Measurements from ENCODE around the gene OTOR. TPM values are rescaled to one million over a fixed set of nuclear protein-coding genes. Genes with fewer than 3 reads are reported as not detected.

OTOR gene
- total and polyA plus RNA-seq, 11 donors: not detected

DNA sequence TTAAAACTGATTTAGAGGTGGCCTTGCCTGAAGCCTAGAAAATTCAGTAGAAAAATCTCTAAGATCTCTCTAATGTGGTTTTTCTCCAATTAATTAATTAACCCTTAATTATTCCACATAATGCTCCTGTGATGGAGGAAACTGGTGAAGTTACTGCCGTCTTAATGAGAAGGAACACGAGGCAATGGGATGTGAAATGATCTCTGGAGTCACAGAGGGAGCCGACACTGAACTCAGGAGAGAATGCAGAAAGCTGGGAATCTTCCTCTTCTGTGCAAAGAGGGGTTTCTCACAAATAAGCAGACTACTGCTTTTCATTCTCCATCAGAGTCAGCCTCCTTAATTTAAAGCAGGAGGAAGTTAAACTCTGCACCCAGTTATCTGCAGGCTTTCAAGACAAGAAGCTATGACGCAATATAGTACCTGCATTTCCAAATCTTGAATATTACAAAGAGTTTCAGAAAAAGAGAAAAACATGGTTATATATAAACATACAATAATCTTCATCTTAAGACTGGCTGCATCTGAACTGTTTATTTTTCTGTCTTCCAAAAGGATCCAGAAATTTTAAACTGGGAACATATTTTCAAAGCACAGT is 36.4 kb upstream of the OTOR start:
- WGBS, 4 donors: 76 to 85% (median 80%) methylated on average over 4 of the region's 4 CpGs
- H3K36me3 ChIP-seq: no peaks in the 10 kb centered on the region
- no peak overlapping the region for H3K4me3 ChIP-seq
- ATAC-seq (no peak), DNase-seq (no peak)
- no peak for TF ChIP-seq CTCF (IDR thresholded peaks at IDR 0.05)
- TF ChIP-seq POLR2A (IDR thresholded peaks at IDR 0.05): no peak
- H3K27ac ChIP-seq: no peak overlapping the region
- intact Hi-C loops (cut with DNase I): loop anchor here in 1 of 10 donors (10.0 kb wide), 1 partner anchor 197 kb away; no protein-coding TSS in a partner anchor
- H3K9me3 ChIP-seq: no peaks in the 10 kb centered on the region
- peaks cover 0 to 11% (median 0%) of the 10 kb centered on the region in 12 donors for H3K4me1 ChIP-seq
- peaks cover 0 to 5% (median 0%) of the 10 kb centered on the region in 9 donors for H3K27me3 ChIP-seq

DNA sequence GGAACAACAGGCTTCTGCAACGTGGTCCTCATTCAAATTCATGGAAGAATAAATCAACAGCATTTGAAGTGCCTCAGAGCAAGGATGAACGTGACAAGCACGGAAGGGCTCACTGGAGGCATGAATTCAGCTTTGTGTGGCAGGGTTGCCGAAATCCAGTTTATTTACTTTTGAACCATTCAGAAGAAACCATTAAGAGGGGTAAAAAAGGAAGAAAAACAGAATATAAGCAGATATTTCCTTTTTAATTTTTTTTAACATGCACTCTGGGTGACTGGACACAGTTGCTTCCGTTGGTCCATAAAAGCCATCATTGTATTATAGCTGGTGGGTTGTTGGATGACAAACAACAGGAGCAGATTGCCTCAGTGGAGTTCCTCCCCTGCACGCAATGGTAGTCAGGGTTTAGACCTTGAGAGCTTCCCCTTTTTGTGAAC is 35.6 kb upstream of the OTOR start:
- H3K4me3 ChIP-seq: no peak overlapping the region
- no peak for ATAC-seq

DNA sequence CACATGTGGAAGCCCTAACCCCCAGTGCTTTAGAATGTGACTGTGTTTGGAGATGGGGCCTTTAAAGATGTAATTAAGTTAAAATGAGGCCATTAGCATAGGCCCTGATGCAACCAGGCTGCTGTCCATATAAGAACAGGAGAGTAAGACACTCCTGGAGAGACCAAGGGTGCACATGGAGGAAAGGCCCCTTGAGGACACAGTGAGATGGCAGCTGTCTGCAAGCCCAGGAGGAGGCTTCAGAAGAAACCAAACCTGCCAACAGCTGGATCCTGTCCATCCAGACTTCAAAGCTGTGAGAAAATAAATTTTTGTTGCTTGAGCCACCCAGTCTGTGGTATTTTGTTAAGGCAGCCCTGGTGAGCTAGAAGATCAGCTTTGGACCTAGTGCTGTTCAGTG is 35.1 kb upstream of the OTOR start:
- ATAC-seq (no peak), DNase-seq (no peak)

More for the DNA sequence above, 35.6 kb upstream of the OTOR start:
- H3K27ac ChIP-seq: no peak overlapping the region
- TF ChIP-seq CTCF (IDR thresholded peaks at IDR 0.05) (no peak), POLR2A (IDR thresholded peaks at IDR 0.05) (no peak)
- intact Hi-C loops (cut with DNase I): loop anchor here in 1 of 10 donors (10.0 kb wide), 1 partner anchor 198 kb away; no protein-coding TSS in a partner anchor
- no peak for DNase-seq
- H3K27me3 ChIP-seq: peaks cover 0 to 5% (median 0%) of the 10 kb centered on the region in 9 donors
- H3K36me3 ChIP-seq: no peaks in the 10 kb centered on the region
- 59 to 75% (median 69%) methylated on average over 6 of the region's 6 CpGs for WGBS, 4 donors
- no peaks in the 10 kb centered on the region for H3K9me3 ChIP-seq
- H3K4me1 ChIP-seq: peaks cover 0 to 11% (median 0%) of the 10 kb centered on the region in 12 donors

More for the DNA sequence above, 35.1 kb upstream of the OTOR start:
- H3K27me3 ChIP-seq: peaks cover 0 to 5% (median 0%) of the 10 kb centered on the region in 9 donors
- H3K4me3 ChIP-seq: no peak overlapping the region
- peaks cover 0 to 11% (median 0%) of the 10 kb centered on the region in 12 donors for H3K4me1 ChIP-seq
- H3K27ac ChIP-seq: no peak overlapping the region
- H3K36me3 ChIP-seq: no peaks in the 10 kb centered on the region
- TF ChIP-seq POLR2A (IDR thresholded peaks at IDR 0.05) (no peak), CTCF (IDR thresholded peaks at IDR 0.05) (no peak)
- no peaks in the 10 kb centered on the region for H3K9me3 ChIP-seq
- intact Hi-C loops (cut with DNase I): loop anchor here in 1 of 10 donors (10.0 kb wide), 1 partner anchor 198 kb away; no protein-coding TSS in a partner anchor

Measured in heart left ventricle (tissue), 16 donors.